GM12878 (cell line): ENCODE data around the gene UMAD1. TPM values are rescaled to one million over a fixed set of nuclear protein-coding genes. Genes with fewer than 3 reads are reported as not detected.

Source experiments
- ATAC-seq: fragments of 200-7000 bp; cut with Tn5 transposase; 3 replicates; pipeline ENCODE4 v1.9.1; 2020; ENCODE audit warnings: mild to moderate bottlenecking, moderate library complexity
- BruUV-seq: library from RNA; stranded (reverse); fragments of 400-500 nt; replicated peaks from 2 replicates; lab custom pipeline; 2021; lab: Mats Ljungman, UMichigan
- CTCF ChIA-PET: fragments of 300-600 bp; sonication (Branson Sonifier 250); formaldehyde crosslinking; extraction: SDS; loops from one replicate; lab custom pipeline; 2021; ENCODE audit warnings: inconsistent platforms; lab: Yijun Ruan, JAX
- POLR2A ChIA-PET: fragments of 350-600 bp; formaldehyde crosslinking; extraction: SDS; loops from one replicate; lab custom pipeline; 2021; ENCODE audit warnings: inconsistent platforms; lab: Charles Lee
- RAD21 ChIA-PET: fragments of 300-600 bp; sonication (Branson Sonifier 250); formaldehyde crosslinking; loops from one replicate; lab custom pipeline; 2023; ENCODE audit warnings: antibody characterized with exemption; ENCODE audit not compliant: unreplicated experiment; lab: Charles Lee
- SMC1A ChIA-PET: fragments of 300-600 bp; sonication (Branson Sonifier 250); formaldehyde crosslinking; loops from one replicate; lab custom pipeline; 2023; ENCODE audit not compliant: unreplicated experiment, uncharacterized antibody; lab: Charles Lee
- DNase-seq: peaks from one replicate; pipeline ENCODE4 v3.0.0-alpha.2; 2011; ENCODE audit warnings: low read depth, low spot score
- FAIRE-seq: peaks from 3 replicates; lab custom pipeline; 2011; peaks lifted over from hg19 to GRCh38; lab: Jason Lieb, UNC
- H2AFZ ChIP-seq: 2 replicates; pipeline ENCODE4 v1.6.0; 2011; ENCODE audit warnings: low read depth, low read length, control low read depth; ENCODE audit not compliant: control insufficient read depth
- H3K27ac ChIP-seq: 2 replicates; pipeline ENCODE4 v1.5.1; 2011; ENCODE audit warnings: control low read depth; ENCODE audit not compliant: control insufficient read depth, insufficient read depth
- H3K27me3 ChIP-seq, 2 experiments: replicated peaks in 1 of 2; 2 replicates each; pipeline versions ENCODE4 v1.6.0 to v1.6.1; 2011; ENCODE audit warnings: low read length in 1 of 2; ENCODE audit not compliant: control insufficient read depth in 2 of 2, insufficient read depth in 2 of 2
- H3K36me3 ChIP-seq, 2 experiments: 2 replicates each; pipeline ENCODE4 v1.5.1; 2011; ENCODE audit warnings: low read length in 1 of 2; ENCODE audit not compliant: control insufficient read depth in 2 of 2, insufficient read depth in 2 of 2
- H3K4me1 ChIP-seq: 2 replicates; pipeline ENCODE4 v1.6.1; 2011; ENCODE audit warnings: mild to moderate bottlenecking, low read length, moderate library complexity, mixed read lengths; ENCODE audit not compliant: control insufficient read depth, insufficient read depth
- H3K4me2 ChIP-seq: 2 replicates; pipeline ENCODE4 v1.6.0; 2011; ENCODE audit warnings: control low read depth; ENCODE audit not compliant: control insufficient read depth, insufficient read depth
- H3K4me3 ChIP-seq: fragments of 200-600 bp; sonication (generic); 2 replicates; pipeline ENCODE4 v1.5.1; 2016
- H3K79me2 ChIP-seq: 2 replicates; pipeline ENCODE4 v1.6.0; 2011; ENCODE audit warnings: low read length; ENCODE audit not compliant: control insufficient read depth, insufficient read depth
- H3K9ac ChIP-seq: 2 replicates; pipeline ENCODE4 v1.8.0; 2011; ENCODE audit warnings: low read length, control low read depth, mixed read lengths; ENCODE audit not compliant: control insufficient read depth, insufficient read depth
- H3K9me3 ChIP-seq: replicated peaks from 3 replicates; pipeline ENCODE4 v1.5.1; 2011; ENCODE audit warnings: mild to moderate bottlenecking, low read length; ENCODE audit not compliant: control insufficient read depth, insufficient read depth
- H4K20me1 ChIP-seq: 2 replicates; pipeline ENCODE4 v1.6.0; 2011; ENCODE audit not compliant: control insufficient read depth, insufficient read depth
- CHD2 ChIP-seq: IDR thresholded peaks from 2 replicates; pipeline ENCODE4 v1.6.1; 2011; ENCODE audit warnings: low read depth, low read length, improper control_type of control experiment, borderline replicate concordance
- NRF1 ChIP-seq: conservative IDR thresholded peaks from 2 replicates; pipeline ENCODE4 v1.6.1; 2011; ENCODE audit warnings: mild to moderate bottlenecking, low read depth, low read length, improper control_type of control experiment
- RB1 ChIP-seq: fragments of 450-650 bp; formaldehyde crosslinking; IDR thresholded peaks from 2 replicates; pipeline ENCODE4 v1.6.1; 2017; ENCODE audit warnings: mild to moderate bottlenecking, borderline replicate concordance
- RBBP5 ChIP-seq: fragments of 200-600 bp; sonication (generic); conservative IDR thresholded peaks from 2 replicates; pipeline ENCODE4 v1.6.1; 2016
- SIN3A ChIP-seq: IDR thresholded peaks from 2 replicates; pipeline ENCODE4 v1.6.1; 2012; ENCODE audit warnings: low read depth, low read length, improper control_type of control experiment
- SMARCA5 ChIP-seq: fragments of 450-650 bp; IDR thresholded peaks from 2 replicates; pipeline ENCODE4 v1.6.1; 2017; ENCODE audit warnings: mild to moderate bottlenecking
- SREBF1 ChIP-seq: IDR thresholded peaks from 2 replicates; pipeline ENCODE4 v1.6.1; 2012; ENCODE audit warnings: mild to moderate bottlenecking, low read length
- SRF ChIP-seq, 2 experiments: IDR thresholded peaks; 2 replicates each; pipeline ENCODE4 v1.6.1; 2011; ENCODE audit warnings: low read depth in 2 of 2, low read length in 2 of 2, mild to moderate bottlenecking in 1 of 2, moderate library complexity in 1 of 2
- WRNIP1 ChIP-seq: IDR thresholded peaks from 2 replicates; pipeline ENCODE4 v1.6.1; 2011; ENCODE audit warnings: low read depth, low read length, improper control_type of control experiment, borderline replicate concordance
- YY1 ChIP-seq: IDR thresholded peaks from 2 replicates; pipeline ENCODE4 v1.6.1; 2011; ENCODE audit warnings: low read depth, mild to moderate bottlenecking, low read length
- ZSCAN29 ChIP-seq: fragments of 450-650 bp; IDR thresholded peaks from 2 replicates; pipeline ENCODE4 v1.6.1; 2017; ENCODE audit warnings: mild to moderate bottlenecking, moderate library complexity
- WGBS: methylation state at CpG from one replicate; pipeline ENCODE4 v1.1.6; 2016; ENCODE audit warnings: low lambda C conversion rate; ENCODE audit not compliant: insufficient replicate concordance, insufficient coverage; ENCODE audit errors: missing lambda C conversion rate; 5-methylcytosine and 5-hydroxymethylcytosine counted together
- in situ Hi-C: fragments of 300-500 bp; cut with MboI; formaldehyde crosslinking; loops from 9 replicates; pipeline ENCODE4 v1.14.3; 2018; ENCODE audit warnings: mixed read lengths
- intact Hi-C: fragments of 100-400 bp; cut with micrococcal nuclease; formaldehyde crosslinking; loops from one replicate; pipeline ENCODE4 v1.14.2; 2022; ENCODE audit not compliant: unreplicated experiment
- polyA plus RNA-seq, 11 experiments: library from polyadenylated mRNA; depleted of rRNA in 4 of 11; unstranded in 6 of 11; stranded (reverse) in 5 of 11; fragments of >200 nt; fragmentation: Nextera tagmentation in 4 of 11; fragmentation: Illumina TruSeq in 1 of 11; extraction: Ambion mirVana in 4 of 11; extraction: Trizol in 1 of 11; gene quantifications; 1 replicate in 1 of 11; 2 replicates in 10 of 11; pipeline versions ENCODE4 v1.2.1 to v1.2.3, GENCODE V29; 2011 to 2016; ENCODE audit warnings: inconsistent platforms in 2 of 11, missing spikeins in 2 of 11, low read depth in 1 of 11
- total RNA-seq, 4 experiments: library from RNA; depleted of rRNA in 3 of 4; stranded (reverse); fragments of >200 nt in 3 of 4; fragmentation: Illumina TruSeq in 1 of 4; extraction: Trizol in 1 of 4; gene quantifications; 2 replicates each; pipeline versions ENCODE4 v1.2.1 to v1.2.3, GENCODE V29; 2013 to 2021
- TF ChIP-seq, protein P1 (sequence below): IDR thresholded peaks from 2 replicates; pipeline ENCODE4 v1.6.1; 2012; ENCODE audit warnings: low read depth, low read length, improper control_type of control experiment
- TF ChIP-seq, protein P2 (sequence below): fragments of 450-650 bp; IDR thresholded peaks from 2 replicates; pipeline ENCODE4 v1.6.1; 2018; ENCODE audit warnings: borderline replicate concordance, mild to moderate bottlenecking; ENCODE audit not compliant: partially characterized antibody
- TF ChIP-seq, protein P3 (sequence below): IDR thresholded peaks from 2 replicates; pipeline ENCODE4 v1.6.1; 2012; ENCODE audit warnings: improper control_type of control experiment, low read depth, low read length; ENCODE audit not compliant: insufficient replicate concordance
- TF ChIP-seq, protein P4 (sequence below): IDR thresholded peaks from 2 replicates; pipeline ENCODE4 v1.6.1; 2011; ENCODE audit warnings: low read depth, mild to moderate bottlenecking, low read length, moderate library complexity, borderline replicate concordance; ENCODE audit errors: extremely low read depth

The UMAD1 gene
- total and polyA plus RNA-seq, 10 of the 15 experiments (the other 5 are each of a cell fraction or from before 2014, with no cell fraction given) = 6.0 to 28.6 (median 9.3) TPM

DNA sequence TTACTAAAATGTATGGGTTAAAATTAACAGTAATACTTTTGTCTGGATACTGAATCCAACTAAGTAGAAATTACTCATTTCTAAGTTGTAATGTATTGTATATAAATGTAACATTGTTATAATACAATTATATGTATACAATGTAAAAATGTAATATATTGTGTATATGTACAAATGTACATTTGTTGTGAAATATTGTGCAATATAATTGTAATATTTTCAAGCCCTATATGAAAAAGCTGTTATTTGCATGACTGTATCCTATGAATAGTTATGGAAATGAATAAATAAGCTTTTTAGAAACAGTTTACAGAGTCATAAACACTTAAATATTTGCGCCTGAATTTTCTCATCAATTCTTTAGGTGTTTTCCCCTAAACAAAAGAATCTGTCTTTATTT is 20.3 kb upstream of the UMAD1 start:
- Histone ChIP-seq H3K4me3 (no peak overlapping the region), H3K4me2 (no peak overlapping the region), H3K36me3 (no peaks in the 10 kb centered on the region), H4K20me1 (no peaks in the 10 kb centered on the region), H2AFZ (no peak overlapping the region), H3K9ac (no peak overlapping the region), H3K27ac (no peak overlapping the region), H3K27me3 (no peaks in the 10 kb centered on the region), H3K4me1 (no peaks in the 10 kb centered on the region), H3K9me3 (no peaks in the 10 kb centered on the region), H3K79me2 (no peaks in the 10 kb centered on the region)
- no peak for FAIRE-seq
- ATAC-seq = no peak
- DNase-seq = no peak
- in situ Hi-C loops = no loop called here
- SMC1A ChIA-PET = interaction anchor here (0.9 kb wide), 1 partner anchor 10 kb away, joined by 3 read pairs; no protein-coding TSS in a partner anchor
- RAD21 ChIA-PET = no interaction called here
- POLR2A ChIA-PET = no interaction called here
- intact Hi-C loops = no loop called here
- WGBS = 100% methylated on average over 1 of the region's 1 CpG
- CTCF ChIA-PET = no interaction called here
- no TSS peak for BruUV-seq
- TF ChIP-seq RB1 (no peak), CHD2 (no peak), ZSCAN29 (no peak), WRNIP1 (no peak), SRF (IDR thresholded peaks at IDR 0.05; ENCODE audit: low read depth in 2 of 2, low read length in 2 of 2) (no peak), YY1 (no peak), SREBF1 (no peak), RBBP5 (no peak), SIN3A (no peak), NRF1 (no peak), SMARCA5 (no peak)
- TF ChIP-seq, protein P1, sequence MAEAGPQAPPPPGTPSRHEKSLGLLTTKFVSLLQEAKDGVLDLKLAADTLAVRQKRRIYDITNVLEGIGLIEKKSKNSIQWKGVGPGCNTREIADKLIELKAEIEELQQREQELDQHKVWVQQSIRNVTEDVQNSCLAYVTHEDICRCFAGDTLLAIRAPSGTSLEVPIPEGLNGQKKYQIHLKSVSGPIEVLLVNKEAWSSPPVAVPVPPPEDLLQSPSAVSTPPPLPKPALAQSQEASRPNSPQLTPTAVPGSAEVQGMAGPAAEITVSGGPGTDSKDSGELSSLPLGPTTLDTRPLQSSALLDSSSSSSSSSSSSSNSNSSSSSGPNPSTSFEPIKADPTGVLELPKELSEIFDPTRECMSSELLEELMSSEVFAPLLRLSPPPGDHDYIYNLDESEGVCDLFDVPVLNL = no peak
- TF ChIP-seq, protein P2, sequence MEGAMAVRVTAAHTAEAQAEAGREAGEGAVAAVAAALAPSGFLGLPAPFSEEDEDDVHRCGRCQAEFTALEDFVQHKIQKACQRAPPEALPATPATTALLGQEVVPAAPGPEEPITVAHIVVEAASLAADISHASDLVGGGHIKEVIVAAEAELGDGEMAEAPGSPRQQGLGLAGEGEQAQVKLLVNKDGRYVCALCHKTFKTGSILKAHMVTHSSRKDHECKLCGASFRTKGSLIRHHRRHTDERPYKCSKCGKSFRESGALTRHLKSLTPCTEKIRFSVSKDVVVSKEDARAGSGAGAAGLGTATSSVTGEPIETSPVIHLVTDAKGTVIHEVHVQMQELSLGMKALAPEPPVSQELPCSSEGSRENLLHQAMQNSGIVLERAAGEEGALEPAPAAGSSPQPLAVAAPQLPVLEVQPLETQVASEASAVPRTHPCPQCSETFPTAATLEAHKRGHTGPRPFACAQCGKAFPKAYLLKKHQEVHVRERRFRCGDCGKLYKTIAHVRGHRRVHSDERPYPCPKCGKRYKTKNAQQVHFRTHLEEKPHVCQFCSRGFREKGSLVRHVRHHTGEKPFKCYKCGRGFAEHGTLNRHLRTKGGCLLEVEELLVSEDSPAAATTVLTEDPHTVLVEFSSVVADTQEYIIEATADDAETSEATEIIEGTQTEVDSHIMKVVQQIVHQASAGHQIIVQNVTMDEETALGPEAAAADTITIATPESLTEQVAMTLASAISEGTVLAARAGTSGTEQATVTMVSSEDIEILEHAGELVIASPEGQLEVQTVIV = no peak
- TF ChIP-seq, protein P3, sequence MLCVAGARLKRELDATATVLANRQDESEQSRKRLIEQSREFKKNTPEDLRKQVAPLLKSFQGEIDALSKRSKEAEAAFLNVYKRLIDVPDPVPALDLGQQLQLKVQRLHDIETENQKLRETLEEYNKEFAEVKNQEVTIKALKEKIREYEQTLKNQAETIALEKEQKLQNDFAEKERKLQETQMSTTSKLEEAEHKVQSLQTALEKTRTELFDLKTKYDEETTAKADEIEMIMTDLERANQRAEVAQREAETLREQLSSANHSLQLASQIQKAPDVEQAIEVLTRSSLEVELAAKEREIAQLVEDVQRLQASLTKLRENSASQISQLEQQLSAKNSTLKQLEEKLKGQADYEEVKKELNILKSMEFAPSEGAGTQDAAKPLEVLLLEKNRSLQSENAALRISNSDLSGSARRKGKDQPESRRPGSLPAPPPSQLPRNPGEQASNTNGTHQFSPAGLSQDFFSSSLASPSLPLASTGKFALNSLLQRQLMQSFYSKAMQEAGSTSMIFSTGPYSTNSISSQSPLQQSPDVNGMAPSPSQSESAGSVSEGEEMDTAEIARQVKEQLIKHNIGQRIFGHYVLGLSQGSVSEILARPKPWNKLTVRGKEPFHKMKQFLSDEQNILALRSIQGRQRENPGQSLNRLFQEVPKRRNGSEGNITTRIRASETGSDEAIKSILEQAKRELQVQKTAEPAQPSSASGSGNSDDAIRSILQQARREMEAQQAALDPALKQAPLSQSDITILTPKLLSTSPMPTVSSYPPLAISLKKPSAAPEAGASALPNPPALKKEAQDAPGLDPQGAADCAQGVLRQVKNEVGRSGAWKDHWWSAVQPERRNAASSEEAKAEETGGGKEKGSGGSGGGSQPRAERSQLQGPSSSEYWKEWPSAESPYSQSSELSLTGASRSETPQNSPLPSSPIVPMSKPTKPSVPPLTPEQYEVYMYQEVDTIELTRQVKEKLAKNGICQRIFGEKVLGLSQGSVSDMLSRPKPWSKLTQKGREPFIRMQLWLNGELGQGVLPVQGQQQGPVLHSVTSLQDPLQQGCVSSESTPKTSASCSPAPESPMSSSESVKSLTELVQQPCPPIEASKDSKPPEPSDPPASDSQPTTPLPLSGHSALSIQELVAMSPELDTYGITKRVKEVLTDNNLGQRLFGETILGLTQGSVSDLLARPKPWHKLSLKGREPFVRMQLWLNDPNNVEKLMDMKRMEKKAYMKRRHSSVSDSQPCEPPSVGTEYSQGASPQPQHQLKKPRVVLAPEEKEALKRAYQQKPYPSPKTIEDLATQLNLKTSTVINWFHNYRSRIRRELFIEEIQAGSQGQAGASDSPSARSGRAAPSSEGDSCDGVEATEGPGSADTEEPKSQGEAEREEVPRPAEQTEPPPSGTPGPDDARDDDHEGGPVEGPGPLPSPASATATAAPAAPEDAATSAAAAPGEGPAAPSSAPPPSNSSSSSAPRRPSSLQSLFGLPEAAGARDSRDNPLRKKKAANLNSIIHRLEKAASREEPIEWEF = no peak
- TF ChIP-seq, protein P4, sequence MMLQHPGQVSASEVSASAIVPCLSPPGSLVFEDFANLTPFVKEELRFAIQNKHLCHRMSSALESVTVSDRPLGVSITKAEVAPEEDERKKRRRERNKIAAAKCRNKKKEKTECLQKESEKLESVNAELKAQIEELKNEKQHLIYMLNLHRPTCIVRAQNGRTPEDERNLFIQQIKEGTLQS = no peak
